GM21526 (cell line): ENCODE measurements around the gene IKZF3.
A peak's percentile ranks its signal among the peaks of the same experiment; 100 is the strongest.

Source experiments
- ATAC-seq: cut with Tn5 transposase; IDR thresholded peaks from one replicate; pipeline ENCODE4 v1.9.1; 2021; ENCODE audit warnings: moderate library complexity; ENCODE audit not compliant: unreplicated experiment, low FRiP score

Gene IKZF3

DNA sequence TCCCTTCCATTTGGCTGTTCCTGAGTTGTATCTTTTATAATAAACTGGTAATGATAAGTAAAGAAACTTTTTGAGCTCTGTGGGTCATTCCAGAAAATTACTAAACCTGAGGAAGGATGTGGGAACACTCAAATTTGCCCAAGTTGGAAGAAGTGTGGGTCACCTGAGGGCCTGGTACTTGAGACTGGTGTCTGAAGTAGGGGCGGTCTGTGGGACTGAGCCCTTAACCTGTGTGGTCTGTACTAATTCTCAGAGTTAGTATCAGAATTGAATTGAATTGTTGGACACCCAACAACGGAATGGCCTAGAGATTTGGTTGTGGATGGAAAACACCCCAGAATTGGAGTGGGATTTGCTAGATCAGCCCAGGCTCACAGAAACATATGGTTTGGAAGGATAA lies 43.1 kb downstream of the IKZF3 start:
- no peak for ATAC-seq

DNA sequence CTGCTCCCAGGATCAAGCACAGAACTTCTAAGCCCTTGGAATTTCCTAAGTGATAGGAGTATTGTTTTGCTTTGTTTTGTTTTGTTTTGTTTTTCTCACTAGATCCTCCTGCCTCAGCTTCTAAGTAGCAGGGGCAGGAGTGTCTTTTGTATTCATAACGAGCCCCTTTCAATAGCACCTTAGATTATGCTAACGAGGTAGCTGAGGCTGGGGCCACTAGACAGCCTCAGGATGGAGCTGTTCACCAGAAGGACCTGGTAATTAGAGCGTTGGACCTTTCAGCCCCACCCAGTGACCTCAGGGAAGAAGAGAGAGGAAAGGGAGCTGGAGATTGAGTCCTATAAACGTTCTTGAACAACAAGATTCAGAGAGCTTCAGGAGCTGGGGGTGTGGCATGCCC lies 43.6 kb downstream of the IKZF3 start:
- no peak for ATAC-seq

DNA sequence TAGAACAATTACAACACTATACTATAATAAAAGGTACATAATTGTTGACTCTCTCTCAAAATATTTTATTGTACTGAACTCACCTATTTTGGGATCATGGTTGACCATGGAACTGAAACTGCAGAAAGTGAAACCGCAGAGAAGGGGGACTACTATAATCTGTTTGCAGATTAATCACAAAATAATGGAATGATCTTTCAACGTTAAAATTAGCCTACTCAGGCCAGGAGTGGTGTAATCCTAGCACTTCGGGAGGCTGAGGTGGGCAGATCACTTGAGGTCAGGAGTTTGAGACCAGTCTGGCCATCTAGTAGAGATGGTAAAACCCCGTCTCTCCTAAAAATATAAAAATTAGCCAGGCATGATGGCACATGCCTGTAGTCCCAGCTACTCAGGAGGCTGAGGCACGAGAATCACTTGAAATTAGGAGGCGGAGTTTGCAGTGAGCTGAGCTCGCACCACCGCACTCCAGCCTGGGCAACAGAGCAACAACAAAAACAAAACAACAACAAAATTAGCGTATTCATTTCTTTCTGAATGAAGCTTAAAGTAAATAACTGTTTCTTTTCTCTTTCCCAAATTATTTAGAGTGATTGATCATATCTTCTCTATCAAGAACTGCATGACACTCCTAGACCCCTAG lies 45.6 kb downstream of the IKZF3 start:
- no peak for ATAC-seq

DNA sequence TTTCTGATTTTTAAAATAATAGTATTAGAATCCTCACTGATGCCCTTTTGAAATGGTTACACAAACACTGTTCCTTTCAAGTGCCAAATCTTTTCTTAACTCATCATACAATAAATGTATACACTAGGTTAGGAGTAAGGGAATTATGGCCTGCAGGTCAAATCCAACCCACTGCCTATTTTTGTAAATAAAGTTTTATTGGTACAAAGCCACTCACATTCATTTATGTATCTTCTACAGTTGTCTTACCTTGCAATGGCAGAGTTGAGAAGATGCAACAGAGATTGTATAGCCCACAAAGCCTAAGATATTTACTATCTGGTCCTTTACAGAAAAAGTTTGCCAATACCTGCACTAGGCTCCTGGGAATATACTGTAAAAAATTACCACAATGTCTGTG lies 47.8 kb downstream of the IKZF3 start:
- ATAC-seq = no peak

DNA sequence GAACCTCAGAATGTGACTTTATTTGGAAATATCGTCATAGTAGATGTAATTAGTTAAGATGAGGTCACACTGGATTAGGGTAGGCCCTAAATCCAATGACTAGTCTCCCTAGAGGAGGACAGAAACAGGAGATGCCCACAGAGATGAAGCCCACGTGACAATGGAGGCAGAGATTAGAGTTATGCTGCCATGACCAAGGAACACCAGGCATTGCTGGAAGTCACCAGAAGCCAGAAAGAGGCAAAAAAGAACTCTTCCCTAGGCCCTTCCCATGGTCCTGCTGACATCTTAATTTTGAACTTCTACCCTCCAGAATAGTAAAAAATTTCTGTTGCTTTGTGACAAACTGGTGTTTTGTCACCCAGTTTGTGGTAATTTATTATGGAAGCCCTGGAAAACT lies 49.6 kb downstream of the IKZF3 start:
- no peak for ATAC-seq

DNA sequence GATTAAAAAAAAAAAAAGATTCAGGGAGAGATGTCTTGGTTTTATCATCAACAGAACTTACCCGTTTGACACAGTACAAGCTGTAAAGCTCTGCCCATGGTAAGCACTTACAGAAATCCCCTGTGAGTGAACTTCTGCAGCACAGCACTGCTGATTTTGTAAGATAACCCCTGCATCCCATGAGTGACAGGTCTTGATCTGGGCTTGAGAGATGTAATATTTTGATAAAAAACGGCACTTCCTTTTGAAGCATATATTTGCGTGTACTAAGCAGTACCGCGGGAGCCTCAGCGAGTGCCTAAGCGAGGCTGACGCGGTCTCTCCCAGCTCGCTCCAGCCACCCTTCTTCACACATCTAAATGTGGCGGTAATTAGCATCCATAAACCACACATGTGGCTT lies 50.5 kb downstream of the IKZF3 start:
- ATAC-seq = no peak

DNA sequence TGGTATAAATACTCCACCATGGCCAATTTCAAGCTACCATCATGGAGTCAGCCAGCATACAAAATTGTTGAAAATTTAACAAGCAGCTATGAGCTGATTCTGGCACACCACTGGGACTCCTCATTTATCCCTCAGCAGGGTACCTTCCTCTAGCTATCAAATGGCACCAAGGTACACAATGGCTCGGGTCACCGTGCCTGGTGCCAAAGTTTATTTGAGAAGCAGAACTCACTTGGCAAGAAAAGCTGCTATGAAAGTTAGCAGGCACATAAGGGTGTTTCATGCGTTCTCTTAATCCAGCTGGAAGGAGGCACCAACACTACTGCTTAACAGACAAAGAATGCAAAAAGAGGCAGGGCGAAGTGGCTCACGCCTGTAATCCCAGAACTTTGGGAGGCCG lies 51.6 kb downstream of the IKZF3 start:
- no peak for ATAC-seq

DNA sequence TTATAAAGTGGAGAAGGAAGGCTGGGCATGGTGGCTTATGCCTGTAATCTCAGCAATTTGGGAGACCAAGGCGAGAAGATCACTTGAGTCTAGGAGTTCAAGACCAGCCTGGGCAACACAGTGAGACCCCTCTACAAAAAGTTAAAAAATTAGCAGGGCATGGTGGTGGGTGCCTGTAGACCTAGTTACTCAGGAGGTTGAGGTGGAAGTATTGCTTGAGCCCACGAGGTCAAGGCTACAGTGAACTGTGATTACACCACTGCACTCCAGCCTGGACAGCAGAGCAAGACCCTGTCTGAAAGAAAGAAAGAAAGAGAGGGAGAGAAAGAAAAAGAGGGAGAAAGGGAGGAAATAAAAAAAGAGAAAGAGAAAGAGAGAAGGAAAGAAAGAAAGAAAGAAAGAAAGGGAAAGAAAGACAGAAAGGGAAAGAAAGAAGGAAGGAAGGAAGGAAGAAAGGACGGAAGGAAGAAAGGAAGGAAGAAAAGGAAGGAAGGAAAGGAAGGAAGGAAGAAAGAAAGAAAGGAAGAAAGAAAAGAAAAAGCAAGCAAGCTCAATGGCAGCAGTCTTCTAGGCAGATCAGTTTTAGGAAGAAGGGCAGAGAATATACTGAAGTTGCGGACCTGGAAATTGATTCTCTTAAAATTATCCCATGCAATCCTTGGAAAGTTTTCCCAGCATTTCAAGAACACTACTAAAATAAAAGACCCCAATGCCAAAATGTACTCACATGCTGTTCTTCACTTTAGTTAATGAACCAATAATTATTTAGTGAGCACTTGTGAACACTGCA lies 53.0 kb downstream of the IKZF3 start:
- ATAC-seq = no peak

DNA sequence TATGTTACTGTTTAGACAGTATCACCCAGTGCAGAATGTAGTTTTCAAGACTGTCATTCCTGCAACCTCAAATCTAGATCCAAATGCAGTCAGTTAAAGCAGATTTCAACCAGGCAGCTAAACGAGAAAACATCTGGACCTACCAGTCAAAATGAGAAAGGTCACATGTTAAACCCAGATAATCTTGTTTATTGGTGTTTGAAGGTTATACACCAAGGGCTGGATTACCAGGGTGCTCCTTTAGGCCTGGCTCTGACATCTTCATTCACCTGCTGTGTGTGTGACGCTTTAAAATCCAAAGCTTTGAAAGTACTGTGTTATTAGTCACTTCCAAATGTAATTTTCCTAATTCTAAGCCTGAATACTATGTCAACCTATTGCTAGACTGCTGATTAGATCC lies 54.9 kb downstream of the IKZF3 start:
- ATAC-seq = no peak

DNA sequence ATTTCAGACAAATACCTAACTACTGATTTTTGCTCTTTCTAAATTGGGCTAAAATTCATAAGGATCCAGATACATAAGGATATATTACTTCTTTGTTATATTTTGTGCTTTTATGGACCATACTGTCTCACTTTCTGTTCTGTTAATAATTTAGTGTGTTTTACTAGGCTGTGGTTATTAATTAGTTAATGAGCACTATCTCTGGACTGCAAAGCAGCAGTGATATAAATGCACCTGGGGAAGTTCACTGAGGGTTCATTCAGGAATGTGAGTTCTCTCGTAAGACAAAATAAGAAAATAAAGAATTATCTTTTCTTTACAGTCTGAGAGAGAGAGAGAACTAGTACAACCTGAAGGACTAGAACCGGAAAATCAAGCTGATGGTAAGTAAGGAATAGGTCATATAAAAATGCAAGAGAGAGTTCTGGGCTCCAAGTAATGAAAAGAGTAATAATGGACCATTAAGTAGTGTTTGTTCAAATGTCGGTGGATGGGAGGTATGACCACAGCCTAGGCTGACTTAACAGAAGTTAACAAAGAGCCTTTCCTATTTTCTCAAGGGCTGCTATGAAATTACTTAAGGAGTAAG lies 55.6 kb downstream of the IKZF3 start:
- no peak for ATAC-seq

DNA sequence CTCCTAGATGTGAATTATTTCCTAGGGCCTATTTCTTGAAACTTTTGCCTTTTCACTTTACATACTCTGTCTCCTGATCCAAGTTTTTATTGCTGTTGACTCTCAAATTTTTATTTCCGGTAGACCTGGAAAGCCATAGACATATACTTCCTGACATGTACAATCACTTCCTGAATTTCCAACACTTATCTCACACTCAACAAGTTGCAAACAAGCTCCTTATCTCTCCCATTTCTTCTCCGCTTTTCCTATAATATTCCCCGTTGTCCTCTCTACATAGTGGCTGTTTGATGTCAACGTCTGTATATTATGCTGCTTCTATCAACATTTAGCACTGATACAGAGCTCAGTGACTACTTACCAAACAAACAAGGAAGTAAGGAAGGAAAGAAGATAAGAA lies 59.3 kb downstream of the IKZF3 start:
- no peak for ATAC-seq

DNA sequence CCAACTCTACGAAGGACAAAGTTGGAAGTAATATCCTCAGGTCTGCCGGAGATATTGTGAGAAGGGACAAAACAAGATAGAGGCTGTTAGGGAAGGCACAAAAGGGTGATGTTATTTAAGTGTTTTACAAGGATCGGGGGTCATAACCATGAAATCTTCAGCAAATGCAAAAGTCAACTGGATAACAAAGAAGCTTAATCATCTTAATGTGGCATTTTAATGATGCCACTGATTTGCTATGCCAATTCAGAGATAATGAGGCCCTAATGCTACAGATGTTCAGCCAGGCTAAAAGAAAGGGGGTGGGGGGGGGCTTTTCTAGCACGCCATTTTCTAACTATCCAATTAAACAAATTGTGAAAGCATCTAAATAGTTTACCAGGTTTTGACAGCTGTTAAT lies 63.1 kb downstream of the IKZF3 start:
- ATAC-seq = no peak

DNA sequence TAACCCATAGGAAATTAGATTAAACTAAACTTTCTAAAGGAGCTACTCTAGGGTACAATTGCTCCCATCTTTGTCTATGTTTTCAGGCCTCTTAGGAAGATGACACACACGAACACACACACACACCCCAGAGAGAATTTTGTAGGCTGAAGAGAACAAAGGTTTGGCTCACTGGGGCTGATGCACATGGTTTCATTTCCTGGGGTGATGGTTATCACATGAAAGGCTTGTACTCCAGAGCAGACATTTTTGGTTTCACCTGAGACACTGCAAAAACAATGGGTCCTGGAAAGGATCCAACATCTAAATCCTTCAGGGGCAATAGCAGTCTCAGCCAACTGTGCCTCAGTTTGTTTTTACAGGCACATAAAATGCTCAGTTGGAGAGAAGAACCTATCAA lies 63.6 kb downstream of the IKZF3 start:
- ATAC-seq = no peak

DNA sequence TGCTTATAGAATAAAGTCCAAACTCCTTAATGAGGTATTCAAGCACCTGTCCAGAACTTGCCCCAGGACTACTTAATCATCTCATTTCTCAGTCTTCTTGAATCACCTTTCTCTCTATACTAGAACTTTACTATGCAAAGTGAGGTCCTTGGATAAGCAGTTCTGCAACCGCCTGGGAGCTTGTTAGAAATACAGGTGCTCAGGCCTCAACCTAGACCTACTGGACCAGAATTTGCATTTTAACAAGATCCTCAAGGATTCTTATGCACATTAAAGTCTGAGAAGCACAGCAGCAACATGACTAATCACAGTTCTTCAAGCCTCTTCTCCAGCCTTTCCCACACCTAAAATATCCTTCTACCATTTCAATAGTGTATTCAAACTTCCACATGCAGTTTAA lies 64.7 kb downstream of the IKZF3 start:
- ATAC-seq = no peak

DNA sequence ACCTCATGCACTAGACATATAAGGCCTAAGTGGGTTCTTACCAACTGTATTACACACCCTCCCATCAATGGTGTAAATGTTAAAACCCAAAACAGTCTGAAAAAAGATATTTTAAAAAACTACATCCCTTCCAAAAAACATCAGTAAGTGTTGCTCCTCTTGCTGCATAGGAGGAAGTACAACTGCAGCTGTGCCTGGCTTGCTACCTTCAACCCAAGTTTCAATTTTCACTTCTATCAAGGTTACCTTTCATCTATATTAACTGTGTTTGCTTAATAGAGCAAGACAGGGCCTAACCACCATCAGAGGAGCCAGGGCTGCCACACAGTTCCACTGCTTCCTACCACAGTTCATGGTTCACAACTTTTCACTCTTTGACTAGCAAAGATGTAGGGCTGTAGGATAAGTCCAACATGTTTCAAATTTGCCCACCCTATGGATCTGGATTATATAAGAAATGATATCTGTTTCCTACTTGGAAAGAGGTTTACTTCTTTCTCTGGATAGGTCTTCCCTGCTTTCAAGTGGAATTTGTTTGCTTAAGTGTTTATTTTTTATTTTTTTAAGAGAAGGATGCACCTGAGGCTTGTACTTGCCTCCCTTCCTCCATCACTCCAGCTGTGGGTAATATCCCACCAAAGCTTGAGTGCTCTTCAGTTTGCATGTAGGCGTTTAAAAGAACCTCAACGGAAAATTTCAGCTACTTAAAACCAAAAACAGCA lies 69.7 kb downstream of the IKZF3 start:
- peak; percentile 67 for ATAC-seq

DNA sequence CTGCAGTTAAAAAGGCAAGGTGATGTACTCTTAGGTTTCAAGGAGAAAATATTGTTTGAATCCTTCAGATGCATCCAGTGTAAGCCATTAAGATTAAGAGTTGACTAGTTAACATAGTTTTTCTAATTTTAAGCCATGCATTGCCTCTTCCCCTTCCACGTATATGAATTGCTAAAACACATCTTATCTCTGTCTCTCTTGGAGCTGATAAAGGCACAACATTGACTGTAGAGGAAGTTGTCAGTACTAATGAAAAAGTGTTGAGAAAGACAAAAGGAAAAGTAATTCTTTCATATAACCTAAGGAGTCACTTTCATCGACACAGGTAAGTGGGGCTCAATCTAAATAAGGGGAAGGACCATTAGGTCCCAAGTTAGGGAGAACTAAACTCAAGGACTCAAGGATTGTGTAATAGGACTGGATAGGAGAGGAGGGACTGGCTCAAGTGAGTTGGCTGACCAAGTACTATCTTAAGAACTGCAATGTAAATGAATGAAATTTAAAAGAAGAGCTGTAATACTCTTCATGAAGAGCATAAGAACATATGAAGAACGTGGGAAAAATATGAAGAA lies 70.7 kb downstream of the IKZF3 start:
- no peak for ATAC-seq

DNA sequence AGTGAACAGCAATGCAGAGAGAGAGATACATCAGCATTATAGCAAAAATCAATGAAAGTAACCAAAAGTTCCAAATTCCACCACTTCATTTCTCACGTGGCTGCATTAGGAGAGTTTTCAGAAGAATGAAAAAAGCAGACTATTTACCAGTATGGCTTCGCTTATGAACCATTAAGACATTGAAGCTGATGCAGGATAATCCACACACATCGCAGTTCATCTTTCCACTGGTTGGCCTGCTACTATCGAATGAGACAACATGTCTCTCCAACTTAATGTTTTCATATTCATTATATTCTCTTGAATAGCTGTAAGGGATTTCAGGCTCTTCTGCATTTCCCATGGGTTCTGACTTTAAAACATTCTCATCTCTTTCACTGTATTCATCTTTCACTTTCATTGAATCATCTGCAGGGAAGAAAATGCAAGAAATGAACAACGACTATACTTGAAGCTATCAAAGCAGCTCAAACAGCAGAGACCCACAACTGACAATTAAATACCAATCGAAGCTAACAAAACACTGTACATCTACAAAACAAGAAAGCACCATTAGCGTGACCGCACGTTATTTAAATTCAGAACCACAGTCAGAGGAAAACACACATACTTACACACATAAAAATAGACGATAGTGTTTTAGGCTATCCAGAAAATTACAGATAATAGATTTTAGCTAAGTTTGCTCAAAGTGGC lies 71.4 kb downstream of the IKZF3 start:
- ATAC-seq = no peak

DNA sequence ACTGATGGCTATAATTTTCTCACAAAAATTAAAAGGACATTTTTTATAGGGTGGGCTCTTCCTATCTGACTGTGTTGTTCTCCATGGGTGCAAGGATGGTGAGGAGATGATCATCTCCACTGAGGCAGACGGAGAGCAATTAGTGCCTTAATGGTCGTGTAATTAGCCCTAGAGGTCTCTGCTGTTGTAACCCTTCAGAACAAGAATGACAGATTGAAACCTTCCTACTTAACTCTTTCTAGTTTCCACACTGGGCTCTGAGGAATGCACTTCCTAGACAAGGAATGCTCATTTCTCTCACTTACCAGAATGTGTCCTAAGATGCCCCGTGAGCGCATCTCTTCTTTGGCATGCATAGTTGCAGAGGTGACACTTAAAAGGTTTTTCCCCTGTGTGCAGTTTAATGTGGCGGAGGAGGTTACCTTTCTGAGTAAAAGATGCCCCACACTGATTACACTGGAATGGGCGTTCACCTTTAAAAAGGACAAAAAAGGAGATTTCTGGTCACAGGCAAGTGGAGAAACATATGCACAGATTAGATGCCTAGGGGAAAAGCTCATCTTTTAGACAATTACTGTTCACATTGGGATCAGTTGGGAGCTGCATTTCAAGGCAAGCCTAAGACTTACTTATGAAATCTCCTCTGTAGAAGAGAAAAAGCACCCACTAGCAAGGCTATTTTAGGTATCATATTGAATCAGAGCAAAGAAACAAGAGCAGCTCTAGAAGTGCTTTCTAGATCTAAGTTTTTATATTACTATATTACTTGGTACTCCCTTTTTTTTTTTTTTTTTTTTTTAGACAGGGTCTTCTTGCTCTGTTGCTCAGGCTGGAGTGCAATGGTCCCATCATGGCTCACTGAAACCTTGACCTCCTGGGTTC lies 72.8 kb downstream of the IKZF3 start:
- no peak for ATAC-seq

DNA sequence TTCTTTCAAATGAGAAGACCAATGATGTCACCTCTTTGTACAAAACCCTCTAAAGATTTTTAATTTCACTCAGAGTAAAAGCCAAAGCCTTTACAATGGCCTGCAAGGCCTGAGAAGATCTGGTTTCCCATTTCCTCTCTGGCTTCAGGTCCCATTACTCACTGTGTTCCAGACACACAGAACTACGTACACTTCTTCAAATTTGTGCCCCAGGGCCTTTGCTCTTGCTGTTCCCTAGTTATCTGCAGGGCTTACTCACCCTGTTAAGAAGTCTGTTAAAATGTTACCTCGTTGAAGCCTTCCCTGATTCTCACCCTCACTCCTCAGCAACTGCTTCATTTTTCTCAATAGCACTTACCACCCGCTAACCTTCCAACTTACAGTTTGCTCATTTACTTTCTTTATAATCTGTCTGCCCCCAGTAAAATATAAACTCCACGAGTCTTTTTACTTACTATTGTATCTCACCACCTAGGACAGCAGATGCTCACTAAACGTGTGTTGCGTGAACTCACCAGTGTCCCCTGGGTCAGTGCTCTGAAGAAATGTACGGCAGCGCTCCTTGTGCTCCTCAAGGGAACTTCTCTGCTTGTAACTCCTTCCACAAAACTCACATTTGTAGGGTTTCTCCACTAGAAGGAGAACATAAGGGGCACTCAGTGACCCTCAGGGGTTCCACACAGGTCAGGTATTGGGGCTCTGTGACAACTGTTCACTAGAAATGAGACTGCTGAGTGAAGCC lies 76.2 kb downstream of the IKZF3 start:
- no peak for ATAC-seq
